ENCODE measurements around the gene WNT7A.
"Not testable (repeated sequence)": the region's sequence is repeated elsewhere in the genome, so short reads cannot be mapped to it uniquely, and the experiment has no call there.

Gene WNT7A

DNA sequence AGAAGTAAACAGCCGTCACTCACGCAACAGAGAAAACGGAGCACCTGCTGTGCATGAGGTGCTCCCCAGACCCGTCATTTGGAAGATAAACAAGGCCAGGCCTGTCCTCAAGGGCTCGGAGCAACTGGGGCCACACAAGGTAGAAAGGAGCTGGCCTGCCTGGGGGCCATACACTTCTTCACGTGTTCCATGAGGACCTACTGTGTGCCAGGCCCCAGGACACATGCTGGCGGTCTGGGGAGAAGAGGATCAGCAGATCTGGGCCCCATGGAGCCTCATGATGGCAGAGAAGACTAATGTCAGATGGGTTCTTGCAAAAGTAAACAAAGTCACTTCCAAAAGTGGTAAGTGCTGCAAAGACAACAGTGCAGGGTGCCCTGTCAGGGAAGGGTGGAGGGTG lies 14.3 kb downstream of the WNT7A start:
- DNase-seq (ENCODE audit: low read depth in 2 of 2): no peak

DNA sequence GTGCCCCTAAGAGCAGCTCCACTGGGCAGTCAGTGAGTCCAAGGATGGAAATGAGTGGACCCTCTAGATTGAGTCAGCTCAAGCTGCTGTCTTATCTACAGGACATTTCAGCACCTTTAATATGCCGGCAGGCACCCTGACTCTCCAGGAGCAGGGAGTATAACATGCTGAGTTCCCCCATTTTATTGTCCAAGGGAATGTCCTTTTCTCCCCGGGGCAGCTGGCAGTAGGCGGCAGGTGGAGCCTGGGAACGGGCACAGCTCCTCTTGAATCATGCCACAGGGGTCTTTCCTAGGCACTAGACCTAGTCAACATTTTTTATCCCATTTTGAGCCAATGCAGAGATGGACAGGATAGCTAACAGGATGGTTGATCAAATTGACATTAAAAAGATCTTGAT lies 14.8 kb downstream of the WNT7A start:
- no peak for DNase-seq (ENCODE audit: low read depth in 2 of 2)

DNA sequence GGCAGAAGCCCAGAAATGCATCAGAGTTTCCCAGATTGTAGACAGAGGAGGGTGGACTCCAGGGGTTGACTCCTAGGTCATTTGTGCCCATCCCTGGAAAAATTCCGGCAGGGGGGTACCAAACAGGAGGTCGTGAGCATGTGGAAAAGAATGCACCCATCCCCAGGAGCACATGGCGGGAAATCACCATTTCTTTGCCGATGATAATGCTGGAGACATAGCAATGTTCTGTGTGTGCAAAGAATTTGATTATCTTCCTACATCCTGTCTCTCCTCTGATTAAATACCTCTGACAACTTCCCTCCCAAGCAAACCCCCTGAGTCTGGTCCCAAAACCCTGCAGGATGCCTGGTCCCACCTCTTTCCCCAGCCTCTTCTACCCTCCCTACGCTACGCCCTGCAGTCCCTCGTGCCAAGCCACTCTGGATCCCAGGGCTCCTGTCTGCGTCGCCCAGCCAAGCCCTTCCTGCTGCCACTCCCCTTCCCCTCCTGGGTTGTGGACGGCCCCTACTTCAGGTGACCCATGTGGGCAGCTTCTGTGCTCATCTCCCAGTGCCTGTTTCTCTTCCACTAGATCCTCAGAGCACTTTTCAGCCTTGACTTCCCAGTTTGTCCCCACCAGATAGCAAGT lies 15.8 kb downstream of the WNT7A start:
- DNase-seq (ENCODE audit: low read depth in 2 of 2): no peak

DNA sequence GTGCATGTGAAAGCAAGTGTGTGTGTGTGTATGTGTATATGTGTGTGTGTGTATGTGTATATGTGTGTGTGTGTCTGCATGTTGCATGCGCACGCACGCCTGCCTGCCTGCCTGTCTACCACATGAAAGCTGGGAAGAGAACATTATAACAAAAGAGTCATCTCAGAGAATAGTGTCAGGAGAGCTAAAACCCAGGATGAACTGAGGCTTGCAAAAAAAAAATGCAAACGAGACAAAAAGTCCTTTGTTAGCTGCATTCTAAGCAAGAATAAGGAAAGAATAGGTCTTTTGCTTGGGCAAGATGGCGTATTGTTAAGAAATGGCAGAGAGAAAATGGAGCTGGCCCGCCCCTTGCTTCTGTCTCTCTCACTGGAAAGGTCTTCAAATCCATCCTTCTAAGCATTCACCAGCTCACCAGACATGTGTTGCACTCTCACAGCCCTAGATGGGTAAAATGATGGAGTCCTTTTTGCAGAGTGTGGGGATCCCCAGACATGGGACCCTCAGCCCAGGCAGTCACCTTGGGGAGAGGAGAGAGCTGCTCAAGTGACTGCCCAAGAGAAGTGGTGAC lies 16.4 kb downstream of the WNT7A start:
- no peak for DNase-seq (ENCODE audit: low read depth in 2 of 2)

DNA sequence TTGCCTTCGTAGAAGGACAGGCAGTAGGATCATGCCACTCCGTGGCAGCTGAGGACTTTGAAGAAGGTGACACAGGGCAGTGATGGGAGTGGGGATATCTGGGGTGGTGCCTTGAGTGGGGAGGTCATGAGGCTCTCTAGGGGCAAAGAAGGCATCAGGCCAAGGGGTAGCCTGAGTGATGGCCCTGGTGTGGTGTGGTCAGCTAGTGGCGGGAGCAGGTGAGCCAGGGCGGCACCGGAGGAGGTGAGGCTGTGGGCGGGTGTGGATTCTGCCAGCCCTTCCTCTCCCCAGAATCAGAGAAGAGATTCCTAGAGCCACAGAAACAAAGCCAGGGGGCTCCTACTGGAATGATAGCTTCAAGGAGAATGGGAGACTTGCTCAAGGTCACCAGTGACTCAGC lies 18.4 kb downstream of the WNT7A start:
- no peak for DNase-seq (ENCODE audit: low read depth in 2 of 2)

DNA sequence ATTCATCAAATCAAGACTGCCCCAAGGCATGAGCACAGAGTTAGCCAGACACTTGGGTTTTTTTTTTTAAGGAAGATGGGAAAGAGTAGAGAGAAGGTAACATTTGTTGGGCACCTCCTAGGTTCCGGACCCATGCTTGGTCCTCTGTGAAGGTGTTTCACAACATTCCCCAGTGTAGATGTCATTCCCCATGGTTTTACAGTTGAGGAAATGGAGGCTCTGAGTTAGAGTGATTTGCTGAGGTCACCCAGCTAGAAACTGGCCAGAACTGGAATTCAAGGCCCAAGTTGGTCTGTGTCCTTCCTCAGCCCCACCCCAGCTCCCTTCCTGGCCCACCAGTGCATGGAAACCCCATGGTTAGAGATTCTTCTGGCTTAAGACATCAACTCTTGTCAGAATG lies 19.9 kb downstream of the WNT7A start:
- DNase-seq (ENCODE audit: low read depth in 2 of 2): no peak

DNA sequence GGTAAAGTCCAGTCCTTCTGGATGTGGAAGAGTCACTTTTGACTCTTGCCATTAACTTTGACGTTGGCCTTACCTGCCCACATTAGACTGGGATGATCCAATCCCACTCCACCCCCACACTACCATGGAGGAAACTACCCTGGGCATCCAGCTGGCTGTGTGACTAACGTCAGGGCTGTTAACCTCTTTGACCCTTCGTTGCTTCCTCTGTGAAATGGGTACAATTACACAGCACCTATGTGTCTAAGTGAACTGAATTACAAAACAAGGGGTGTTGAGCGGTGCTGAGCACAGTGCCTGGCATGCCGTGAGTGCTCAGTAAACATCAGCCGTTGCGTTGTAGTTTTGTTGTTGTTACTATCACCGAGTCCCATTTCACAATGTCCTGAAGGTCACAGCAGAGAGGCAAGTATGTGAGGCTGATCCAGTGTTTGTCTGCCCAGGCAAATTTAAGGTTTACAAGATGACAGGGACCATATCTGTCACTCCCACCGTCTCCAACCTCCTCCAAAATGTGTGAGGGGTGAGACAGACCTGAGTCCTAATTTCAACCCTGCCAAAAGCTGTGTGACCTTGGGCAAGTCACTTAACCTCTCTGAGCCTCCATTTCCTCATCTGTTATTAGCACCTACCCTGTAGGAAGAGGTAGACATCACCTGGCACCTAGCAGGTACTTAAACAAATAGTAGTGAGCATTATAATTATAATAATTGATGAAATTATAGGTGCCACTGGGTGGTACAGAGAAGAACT lies 20.9 kb downstream of the WNT7A start:
- DNase-seq (ENCODE audit: low read depth in 2 of 2): no peak

DNA sequence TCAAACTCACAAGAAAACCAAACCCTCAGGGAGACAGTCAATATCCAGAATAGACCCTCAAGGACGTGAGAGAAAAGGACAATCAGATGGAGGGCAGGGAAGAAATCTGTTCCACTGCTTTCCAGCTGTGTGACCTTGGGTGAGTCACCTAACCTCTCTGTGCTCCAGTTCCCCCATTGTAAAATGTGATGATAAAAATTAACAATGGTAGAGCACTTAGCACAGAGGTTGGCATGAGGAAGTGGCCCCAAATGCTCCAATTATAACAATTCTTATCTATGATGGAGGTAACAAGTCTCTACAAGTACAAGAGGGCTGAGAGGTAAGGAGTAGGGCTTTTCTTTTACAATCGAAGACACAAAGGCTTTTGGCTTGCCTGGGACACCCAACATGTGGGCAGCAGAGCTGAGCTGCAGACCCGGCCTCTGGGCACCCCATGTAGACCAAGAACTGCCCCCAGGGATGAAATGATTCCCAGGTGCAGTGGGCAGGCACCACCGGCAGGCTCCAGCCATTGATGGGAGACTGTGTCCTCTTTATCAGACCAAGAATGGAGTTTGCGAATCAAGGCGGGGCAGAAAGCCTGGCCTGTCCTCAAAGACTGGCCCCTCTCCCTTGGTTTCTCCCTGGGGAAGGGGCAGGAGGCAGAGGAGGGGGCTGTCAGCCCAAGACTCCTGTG lies 22.0 kb downstream of the WNT7A start:
- DNase-seq (ENCODE audit: low read depth in 2 of 2): no peak

DNA sequence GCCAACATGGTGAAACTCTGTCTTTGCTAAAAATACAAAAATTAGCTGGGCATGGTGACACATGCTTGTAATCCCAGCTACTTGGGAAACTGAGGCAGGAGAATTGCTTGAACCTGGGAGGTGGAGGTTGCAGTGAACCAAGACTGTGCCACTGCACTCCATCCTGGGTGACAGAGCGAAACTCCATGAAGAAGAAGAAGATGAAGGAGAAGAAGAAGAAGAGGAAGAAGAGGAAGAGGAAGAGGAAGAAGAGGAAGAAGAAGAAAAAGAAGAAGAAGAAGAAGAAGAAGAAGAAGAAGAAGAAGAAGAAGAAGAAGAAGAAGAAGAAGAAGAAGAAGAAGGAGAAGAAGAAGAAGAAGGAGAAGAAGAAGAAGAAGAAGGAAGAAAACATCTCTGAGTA lies 23.2 kb downstream of the WNT7A start:
- not testable (repeated sequence) for DNase-seq (ENCODE audit: low read depth in 2 of 2)

DNA sequence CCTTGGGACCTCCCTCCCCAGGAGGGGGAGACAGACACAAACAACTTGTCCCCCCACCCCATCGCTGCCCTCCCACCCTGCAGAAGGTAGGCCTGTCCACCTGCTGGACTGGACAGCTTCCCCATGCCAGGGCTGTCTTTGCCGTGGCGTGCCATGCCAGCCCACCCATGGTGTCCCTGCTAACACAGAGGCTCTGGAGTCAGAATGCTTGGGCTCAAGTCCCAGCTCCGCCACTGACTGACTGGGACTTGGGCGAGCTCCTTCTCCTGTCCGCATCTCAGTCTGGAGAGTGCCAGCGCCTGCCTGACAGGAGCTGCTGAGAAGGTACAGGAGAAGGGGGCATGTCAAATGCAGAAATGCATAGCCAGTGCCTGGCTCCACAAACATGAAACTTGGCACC lies 23.9 kb downstream of the WNT7A start:
- DNase-seq (ENCODE audit: low read depth in 2 of 2): no peak

DNA sequence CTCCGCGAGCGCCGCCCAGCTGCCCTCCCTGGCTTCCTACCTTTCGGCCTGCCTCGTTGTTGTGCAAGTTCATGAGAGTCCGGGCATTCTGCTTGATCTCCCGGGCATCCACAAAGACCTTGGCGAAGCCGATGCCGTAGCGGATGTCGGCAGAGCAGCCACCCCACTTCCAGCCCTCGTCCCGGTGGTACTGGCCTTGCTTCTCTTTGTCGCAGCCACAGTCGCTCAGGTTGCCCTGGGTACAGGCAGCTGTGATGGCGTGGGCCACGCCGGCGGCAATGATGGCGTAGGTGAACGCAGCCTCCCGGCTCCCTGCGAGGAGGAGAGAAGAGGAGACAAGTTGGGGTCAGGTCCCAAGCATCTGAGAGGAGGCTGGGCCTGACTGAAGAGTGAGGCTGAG lies 25.4 kb downstream of the WNT7A start:
- DNase-seq (ENCODE audit: low read depth in 2 of 2): no peak

DNA sequence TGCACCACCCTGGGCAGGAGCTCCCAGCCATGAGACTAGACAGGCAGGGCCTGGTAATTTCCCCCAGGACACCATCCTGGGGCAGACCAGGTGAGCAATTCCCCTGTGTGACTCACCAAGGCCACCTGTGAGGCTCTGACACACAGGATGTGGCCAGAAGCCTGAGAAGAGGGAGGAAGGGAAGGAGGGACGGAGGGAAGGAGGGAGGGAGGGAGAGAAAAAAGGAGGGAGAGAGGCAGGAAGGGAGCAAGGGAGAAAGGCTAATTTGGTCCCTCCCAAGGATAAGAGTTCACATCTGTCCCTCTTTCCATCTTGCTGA lies 25.9 kb downstream of the WNT7A start:
- DNase-seq (ENCODE audit: low read depth in 2 of 2): no peak

DNA sequence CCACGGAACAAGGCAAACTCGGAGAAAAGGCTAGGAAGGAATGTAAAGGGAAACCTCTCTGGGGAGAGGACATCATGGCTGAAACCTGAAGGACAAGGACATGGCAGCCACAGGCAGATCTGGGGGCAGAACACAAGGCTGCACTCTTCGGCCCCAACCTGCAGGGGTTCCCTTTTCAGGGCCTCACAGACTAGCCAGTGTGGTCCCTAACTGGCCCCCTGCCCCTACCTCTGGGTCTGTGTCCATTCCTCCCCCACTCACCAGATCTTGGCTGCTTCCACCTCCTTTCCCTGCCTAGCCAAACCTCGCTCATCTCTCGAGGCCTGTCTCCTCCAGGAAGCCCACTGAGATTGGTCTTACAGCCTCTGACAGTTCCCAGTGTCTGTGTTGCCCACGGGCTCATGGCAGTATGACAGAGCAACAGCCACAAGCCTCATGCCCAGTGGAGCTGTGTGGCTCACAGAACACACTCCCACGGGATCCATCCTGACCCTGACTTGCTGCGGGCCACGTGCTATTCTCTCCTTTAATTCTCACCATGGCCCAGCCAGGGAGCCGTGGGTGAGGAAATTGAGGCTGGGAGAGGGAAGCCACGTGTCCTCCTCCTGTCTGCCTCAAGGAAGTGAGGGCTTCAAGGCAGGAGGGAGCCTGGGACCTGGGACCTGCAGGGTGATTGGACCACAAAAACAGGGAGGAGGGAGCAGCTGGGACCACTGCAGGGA lies 26.5 kb downstream of the WNT7A start:
- no peak for DNase-seq (ENCODE audit: low read depth in 2 of 2)

DNA sequence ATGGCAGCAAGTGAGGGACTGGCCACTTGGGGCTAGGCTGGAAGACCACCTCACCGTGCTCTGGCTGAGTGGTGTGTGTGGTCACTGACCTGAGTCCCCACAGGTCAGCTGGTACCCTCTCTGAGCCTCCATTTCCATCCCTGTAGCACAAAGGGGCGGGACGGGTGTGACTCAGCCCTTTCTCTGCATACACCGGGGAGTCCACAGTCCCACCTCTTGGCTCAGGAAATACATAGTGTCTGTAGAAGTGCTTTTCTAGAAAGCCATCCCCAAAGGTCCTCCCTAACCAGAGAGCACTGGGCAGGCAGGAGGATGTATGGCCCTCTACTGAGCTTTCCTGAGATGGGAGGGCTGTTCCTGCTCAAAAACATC lies 27.2 kb downstream of the WNT7A start:
- DNase-seq (ENCODE audit: low read depth in 2 of 2): no peak

DNA sequence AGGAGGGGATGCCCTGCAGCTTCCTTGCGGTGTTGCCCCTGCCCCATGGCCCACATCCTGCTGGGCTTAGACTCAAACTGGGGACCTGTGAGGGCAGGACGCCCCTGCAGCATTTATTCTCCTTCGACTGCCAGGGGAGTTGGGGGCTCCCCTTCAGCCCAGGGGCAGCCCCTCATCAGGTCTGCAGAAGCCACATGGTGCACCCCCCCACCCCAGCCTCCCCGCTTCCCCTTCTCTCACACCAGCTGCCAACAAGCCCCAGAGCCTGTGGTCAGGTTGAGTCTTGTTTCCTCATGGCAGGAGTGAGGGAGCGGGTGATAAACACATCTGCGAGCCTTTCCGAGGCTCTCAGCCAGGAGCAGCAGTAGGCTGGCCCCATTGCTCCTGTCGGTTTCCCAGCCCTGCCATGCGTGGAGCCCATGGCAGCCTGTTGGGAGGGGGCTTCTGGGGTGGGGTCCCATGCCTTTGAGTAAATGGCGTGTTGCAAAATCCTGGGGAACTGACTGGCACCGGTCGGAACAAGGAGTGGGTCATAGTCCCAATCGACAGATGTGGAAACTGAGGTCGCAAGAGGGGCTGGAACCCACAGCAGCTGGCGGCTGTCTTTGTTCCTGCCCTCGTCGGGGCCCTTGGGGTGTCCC lies 27.8 kb downstream of the WNT7A start:
- no peak for DNase-seq (ENCODE audit: low read depth in 2 of 2)

DNA sequence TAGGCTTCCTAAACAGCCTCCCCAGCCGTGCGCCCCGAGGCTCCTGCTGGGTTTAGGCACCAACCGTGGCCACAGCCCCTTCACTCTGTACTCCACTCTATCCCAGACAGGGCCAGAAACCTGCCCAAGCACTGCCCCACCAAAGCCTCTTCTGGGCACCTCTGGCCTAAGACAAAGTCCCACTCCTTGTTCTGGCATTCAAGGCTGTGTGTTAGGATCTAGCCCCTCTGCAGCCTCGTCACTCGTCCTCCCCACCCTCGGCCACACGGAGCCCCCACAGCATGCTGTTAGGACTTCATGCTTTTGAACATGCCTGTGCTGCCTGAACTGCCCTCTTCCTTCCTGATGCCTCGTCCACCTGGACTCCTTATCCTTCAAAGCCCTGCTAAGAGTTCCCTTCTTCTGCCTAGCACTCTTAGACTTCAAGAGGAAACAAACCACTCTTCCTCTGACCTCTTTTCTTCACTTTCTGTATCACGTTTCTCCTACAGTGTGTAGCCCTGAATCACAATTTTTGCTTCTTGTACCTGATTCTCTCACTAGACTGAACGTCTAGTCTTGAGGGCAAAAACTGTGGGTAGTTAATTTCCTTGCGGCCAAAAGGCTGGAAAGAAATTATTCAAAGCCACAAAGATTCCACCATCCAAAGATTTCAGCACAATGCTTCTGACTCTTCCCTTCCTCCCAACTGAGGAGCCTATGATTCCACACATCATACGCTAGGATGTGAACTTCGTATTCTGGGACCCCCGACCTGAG lies 28.6 kb downstream of the WNT7A start:
- DNase-seq (ENCODE audit: low read depth in 2 of 2): no peak

DNA sequence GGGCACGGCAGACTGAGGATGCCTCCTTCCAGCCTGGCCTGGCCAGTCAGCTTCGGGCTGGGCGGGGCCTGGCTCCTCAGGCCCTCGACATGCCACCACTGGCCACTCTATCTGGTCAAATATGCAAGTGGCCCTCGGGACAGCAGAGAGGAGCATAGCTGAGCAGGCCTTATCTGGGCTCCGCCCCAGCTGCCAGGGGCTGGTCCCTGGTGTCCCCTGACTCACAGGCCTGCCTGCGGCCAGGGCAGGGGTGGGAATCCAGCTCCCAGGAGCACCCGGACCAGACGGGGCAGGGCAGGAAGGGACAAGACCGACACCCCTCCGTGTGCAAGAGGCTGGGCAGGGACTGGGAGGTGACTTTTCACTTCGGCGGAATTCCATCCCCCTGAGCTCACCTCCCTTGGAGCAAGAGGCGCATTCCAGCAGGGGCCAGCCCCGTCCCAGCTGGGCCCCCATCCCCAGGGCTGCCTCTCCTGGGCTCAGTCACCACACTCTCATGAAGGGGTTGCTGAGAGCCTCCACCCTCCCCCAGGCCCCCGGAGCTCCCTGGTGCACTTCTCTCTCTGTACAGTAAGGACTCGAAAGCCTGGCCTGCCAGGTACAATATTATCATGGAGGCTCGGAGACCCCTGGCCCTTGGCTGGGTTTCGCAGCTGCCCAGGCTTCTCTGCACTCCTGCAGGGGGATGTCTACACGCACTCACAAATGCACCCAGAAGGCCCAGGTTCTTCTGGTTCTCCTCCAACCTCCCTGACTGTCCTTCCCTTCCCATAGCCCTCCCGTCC lies 29.5 kb downstream of the WNT7A start:
- no peak for DNase-seq (ENCODE audit: low read depth in 2 of 2)

DNA sequence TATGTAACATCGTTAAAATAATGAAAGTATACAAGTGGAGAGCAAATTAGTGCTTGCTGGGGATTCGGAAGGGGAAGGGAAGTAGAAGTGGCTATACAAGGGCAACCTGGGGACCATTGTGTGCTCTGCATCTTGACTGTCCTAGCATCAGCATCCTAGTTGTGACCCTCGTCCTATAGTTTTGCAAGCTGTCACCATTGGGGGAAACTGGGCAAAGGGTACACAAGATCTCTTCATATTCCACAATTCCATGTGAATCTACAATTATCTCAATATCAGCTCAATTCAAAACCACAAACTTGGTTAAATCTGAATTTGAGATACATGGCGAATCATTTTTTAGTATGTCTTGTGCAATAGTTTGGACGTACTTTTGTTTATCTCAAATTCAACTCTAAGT lies 30.9 kb downstream of the WNT7A start:
- no peak for DNase-seq (ENCODE audit: low read depth in 2 of 2)

DNA sequence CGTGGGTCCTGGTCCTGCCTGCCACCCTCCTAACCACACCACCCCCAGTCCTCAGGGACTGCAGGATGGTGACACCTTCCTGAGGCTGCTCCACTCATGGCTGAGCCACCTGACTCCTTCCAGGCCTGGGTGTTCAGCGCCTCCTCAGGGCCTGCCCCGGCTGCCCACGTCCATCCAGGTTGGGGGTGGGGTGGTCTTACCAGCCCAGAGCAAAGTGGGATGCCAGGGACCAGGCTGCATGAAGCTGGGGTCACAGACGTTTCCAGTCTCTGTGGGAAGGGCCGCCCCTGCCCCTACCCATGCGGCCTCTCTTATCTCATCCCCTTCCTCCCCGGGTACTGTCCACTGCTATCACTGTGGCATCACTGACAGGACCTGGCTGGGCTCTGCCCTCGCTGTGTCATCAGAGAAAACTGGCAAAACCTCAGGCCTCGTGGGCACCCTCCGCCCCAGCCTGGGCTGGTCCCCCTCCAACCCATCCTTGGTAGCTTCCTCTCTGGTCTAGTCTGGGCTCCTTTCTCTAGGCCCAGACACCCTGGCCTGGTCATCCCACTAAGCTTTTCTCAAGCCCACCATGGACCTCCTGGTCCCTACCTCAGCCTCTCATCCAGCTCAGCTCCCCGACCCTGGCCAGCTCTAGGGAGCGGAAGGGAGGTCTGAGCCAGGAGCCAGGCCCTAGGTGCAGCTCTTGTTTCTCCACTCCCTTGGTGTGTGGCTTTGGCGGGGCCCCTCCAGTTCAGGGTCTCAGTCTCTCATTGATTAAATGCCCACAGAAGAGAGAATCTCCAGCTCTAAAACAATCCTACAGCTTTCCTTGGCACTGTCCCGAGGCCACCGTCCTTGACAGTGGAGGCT lies 32.9 kb downstream of the WNT7A start:
- no peak for DNase-seq (ENCODE audit: low read depth in 2 of 2)
